Keratinocyte (primary cell): ENCODE data around the gene ERC2. TPM values are rescaled to one million over a fixed set of nuclear protein-coding genes. Genes with fewer than 3 reads are reported as not detected.

ENCODE experiments used
- DNase-seq: peaks from one replicate; pipeline ENCODE4 v3.0.0-alpha.2; 2011; ENCODE audit warnings: low read depth, missing footprints, low spot score
- FAIRE-seq: peaks from 2 replicates; lab custom pipeline; 2011; peaks lifted over from hg19 to GRCh38; lab: Jason Lieb, UNC
- H2AFZ ChIP-seq: 2 replicates; pipeline ENCODE4 v1.6.0; 2012; ENCODE audit warnings: low read length, control low read depth, inconsistent platforms; ENCODE audit not compliant: control insufficient read depth
- H3K27ac ChIP-seq: 2 replicates; pipeline ENCODE4 v1.5.1; 2011; ENCODE audit warnings: low read length; ENCODE audit not compliant: control insufficient read depth, insufficient read depth
- H3K27me3 ChIP-seq: 3 replicates; pipeline ENCODE4 v1.6.0; 2011; ENCODE audit warnings: low read length; ENCODE audit not compliant: control insufficient read depth, insufficient read depth; ENCODE audit errors: extremely low read depth
- H3K36me3 ChIP-seq, 2 experiments: 2 replicates in 1 of 2; 3 replicates in 1 of 2; pipeline ENCODE4 v1.5.1; 2011; ENCODE audit warnings: low read length in 2 of 2, mild to moderate bottlenecking in 1 of 2; ENCODE audit not compliant: control insufficient read depth in 2 of 2, insufficient read depth in 2 of 2; ENCODE audit errors: extremely low read depth in 1 of 2
- H3K4me1 ChIP-seq: 3 replicates; pipeline ENCODE4 v1.5.1; 2011; ENCODE audit warnings: low read length; ENCODE audit not compliant: control insufficient read depth, insufficient read depth; ENCODE audit errors: extremely low read depth
- H3K4me2 ChIP-seq: 3 replicates; pipeline ENCODE4 v1.6.0; 2011; ENCODE audit warnings: low read depth, low read length; ENCODE audit not compliant: control insufficient read depth, insufficient read depth; ENCODE audit errors: extremely low read depth
- H3K4me3 ChIP-seq, 3 experiments: fragments of 200-600 bp in 1 of 3; sonication (generic) in 1 of 3; 2 replicates in 2 of 3; 3 replicates in 1 of 3; pipeline ENCODE4 v1.5.1; 2011 to 2016; ENCODE audit warnings: low read length in 3 of 3, mild to moderate bottlenecking in 3 of 3, control low read depth in 2 of 3, inconsistent platforms in 1 of 3, low read depth in 1 of 3, mixed read lengths in 1 of 3, mixed run types in 1 of 3, moderate library complexity in 1 of 3; ENCODE audit not compliant: control insufficient read depth in 2 of 3, insufficient read depth in 2 of 3; ENCODE audit errors: extremely low read depth in 1 of 3
- H3K79me2 ChIP-seq: 2 replicates; pipeline ENCODE4 v1.6.0; 2012; ENCODE audit warnings: low read length; ENCODE audit not compliant: control insufficient read depth, insufficient read depth
- H3K9ac ChIP-seq: 3 replicates; pipeline ENCODE4 v1.6.0; 2011; ENCODE audit warnings: low read length; ENCODE audit not compliant: control insufficient read depth, insufficient read depth; ENCODE audit errors: extremely low read depth
- H3K9me1 ChIP-seq: 3 replicates; pipeline ENCODE4 v1.6.0; 2011; ENCODE audit warnings: low read length; ENCODE audit not compliant: control insufficient read depth, insufficient read depth; ENCODE audit errors: extremely low read depth
- H3K9me3 ChIP-seq: 2 replicates; pipeline ENCODE4 v1.5.1; 2012; ENCODE audit warnings: low read depth, low read length; ENCODE audit not compliant: control insufficient read depth
- H4K20me1 ChIP-seq: 3 replicates; pipeline ENCODE4 v1.6.0; 2011; ENCODE audit warnings: low read length; ENCODE audit not compliant: control insufficient read depth, insufficient read depth; ENCODE audit errors: extremely low read depth
- CTCF ChIP-seq, 3 experiments: IDR thresholded peaks in 1 of 3; conservative IDR thresholded peaks in 1 of 3; optimal IDR thresholded peaks in 1 of 3; 2 replicates in 2 of 3; 3 replicates in 1 of 3; pipeline versions ENCODE3 to v1.5.1; 2011; ENCODE audit warnings: low read length in 3 of 3, mild to moderate bottlenecking in 3 of 3, moderate library complexity in 2 of 3, control low read depth in 1 of 3, inconsistent platforms in 1 of 3; ENCODE audit not compliant: insufficient read depth in 2 of 3; ENCODE audit errors: extremely low read depth in 1 of 3
- EZH2 ChIP-seq: IDR thresholded peaks from one replicate; pipeline ENCODE4 v1.6.1; 2012; ENCODE audit warnings: inconsistent platforms, mild to moderate bottlenecking, low read length, moderate library complexity
- dilution Hi-C: fragments of 300-500 bp; cut with MboI; formaldehyde crosslinking; loops from one replicate; pipeline ENCODE4 v1.7.0; 2020; ENCODE audit warnings: low sequenced_read_pairs; ENCODE audit not compliant: extremely low pct_ligation_motif_present
- polyA plus RNA-seq, 5 experiments: library from polyadenylated mRNA; depleted of rRNA in 3 of 5; stranded (reverse) in 3 of 5; stranded (forward) in 1 of 5; unstranded in 1 of 5; fragments of >200 nt; gene quantifications; 1 replicate in 1 of 5; 2 replicates in 3 of 5; 3 replicates in 1 of 5; pipeline versions ENCODE4 v1.2.1 to v1.2.3, GENCODE V29; 2011 to 2012; ENCODE audit warnings: missing spikeins in 2 of 5, low read depth in 1 of 5, low replicate concordance in 1 of 5

Gene ERC2
- polyA plus RNA-seq, 1 donor (not counting 4 experiments of a cell fraction or from before 2014, with no cell fraction given) = 0.08 TPM

- no peak overlapping the region for H2AFZ ChIP-seq
- no peak for TF ChIP-seq CTCF (optimal IDR thresholded peaks at IDR 0.05 in 1 of 3, IDR thresholded peaks at IDR 0.05 in 1 of 3, conservative IDR thresholded peaks at IDR 0.05 in 1 of 3; ENCODE audit: extremely low read depth in 1 of 3, insufficient read depth in 2 of 3, low read length in 3 of 3)
- no peak for TF ChIP-seq EZH2
- DNase-seq (no peak), FAIRE-seq (peak; percentile 71)
- H3K27ac ChIP-seq = no peak overlapping the region
- no peak overlapping the region for H3K4me2 ChIP-seq
- H3K79me2 ChIP-seq = no peaks in the 10 kb centered on the region
- H3K4me3 ChIP-seq = no peak overlapping the region
- no peak overlapping the region for H3K9ac ChIP-seq
- dilution Hi-C loops = no loop called here
- H3K27me3 ChIP-seq = no peaks in the 10 kb centered on the region
- no peaks in the 10 kb centered on the region for H3K36me3 ChIP-seq
- no peaks in the 10 kb centered on the region for H3K9me1 ChIP-seq
- H3K9me3 ChIP-seq = no peaks in the 10 kb centered on the region
- H4K20me1 ChIP-seq = no peaks in the 10 kb centered on the region
- H3K4me1 ChIP-seq = peaks cover 53% of the 10 kb centered on the region
Measured at GRCh38 chr3:55619046-55619808, 849.0 kb downstream of the ERC2 start.

GRCh38 chr3:55617385-55617784 lies 850.9 kb downstream of the ERC2 start:
- Histone ChIP-seq H4K20me1 (no peaks in the 10 kb centered on the region), H3K36me3 (no peaks in the 10 kb centered on the region), H3K27me3 (no peaks in the 10 kb centered on the region), H3K9ac (no peak overlapping the region), H3K27ac (no peak overlapping the region), H3K4me3 (no peak overlapping the region), H3K9me3 (no peaks in the 10 kb centered on the region), H2AFZ (no peak overlapping the region), H3K9me1 (no peaks in the 10 kb centered on the region), H3K4me1 (peaks cover 37% of the 10 kb centered on the region), H3K79me2 (no peaks in the 10 kb centered on the region), H3K4me2 (no peak overlapping the region)
- FAIRE-seq (no peak), DNase-seq (no peak)
- TF ChIP-seq CTCF (optimal IDR thresholded peaks at IDR 0.05 in 1 of 3, IDR thresholded peaks at IDR 0.05 in 1 of 3, conservative IDR thresholded peaks at IDR 0.05 in 1 of 3; ENCODE audit: extremely low read depth in 1 of 3, insufficient read depth in 2 of 3, low read length in 3 of 3) (no peak), EZH2 (no peak)
- dilution Hi-C loops = no loop called here
